HEK293T (cell line): ENCODE measurements around the gene DNAH8.

ENCODE experiments used
- CTCF ChIA-PET: fragments of 350-600 bp; formaldehyde crosslinking; extraction: SDS; loops from one replicate; lab custom pipeline; 2021; ENCODE audit warnings: antibody characterized with exemption, inconsistent platforms; lab: Yijun Ruan, JAX
- POLR2A ChIA-PET: fragments of 350-600 bp; formaldehyde crosslinking; extraction: SDS; loops from one replicate; lab custom pipeline; 2020; ENCODE audit warnings: antibody characterized with exemption, inconsistent platforms; lab: Yijun Ruan, JAX
- DNase-seq: peaks from one replicate; pipeline ENCODE4 v3.0.0; 2012; ENCODE audit warnings: mixed read lengths; ENCODE audit errors: extremely low spot score
- ARNT ChIP-seq: fragments of 450-650 bp; IDR thresholded peaks from 2 replicates; pipeline ENCODE4 v1.6.1; 2017; ENCODE audit warnings: mild to moderate bottlenecking
- BHLHE40 ChIP-seq: fragments of 450-650 bp; IDR thresholded peaks from 2 replicates; pipeline ENCODE4 v1.6.1; 2016; ENCODE audit warnings: mild to moderate bottlenecking, moderate library complexity, borderline replicate concordance
- CTBP1 ChIP-seq: fragments of 450-650 bp; IDR thresholded peaks from 2 replicates; pipeline ENCODE4 v1.6.1; 2016; ENCODE audit warnings: borderline replicate concordance
- ELF4 ChIP-seq: fragments of 450-650 bp; IDR thresholded peaks from 2 replicates; pipeline ENCODE4 v1.6.1; 2017; ENCODE audit warnings: antibody characterized with exemption
- FOXA1 ChIP-seq: fragments of 450-650 bp; IDR thresholded peaks from 2 replicates; pipeline ENCODE4 v1.6.1; 2016; ENCODE audit warnings: mild to moderate bottlenecking
- FOXK2 ChIP-seq: fragments of 450-650 bp; IDR thresholded peaks from 2 replicates; pipeline ENCODE4 v1.6.1; 2016; ENCODE audit warnings: mild to moderate bottlenecking
- FOXM1 ChIP-seq: fragments of 450-650 bp; IDR thresholded peaks from 2 replicates; pipeline ENCODE4 v1.6.1; 2017; ENCODE audit warnings: mild to moderate bottlenecking, borderline replicate concordance
- HDGF ChIP-seq: fragments of 450-650 bp; IDR thresholded peaks from 2 replicates; pipeline ENCODE4 v1.6.1; 2017; ENCODE audit warnings: antibody characterized with exemption, borderline replicate concordance
- L3MBTL2 ChIP-seq: fragments of 450-650 bp; conservative IDR thresholded peaks from 2 replicates; pipeline ENCODE4 v1.6.1; 2016; ENCODE audit warnings: mild to moderate bottlenecking
- LEF1 ChIP-seq: fragments of 450-650 bp; IDR thresholded peaks from 2 replicates; pipeline ENCODE4 v1.6.1; 2017; ENCODE audit warnings: mild to moderate bottlenecking, borderline replicate concordance
- NFRKB ChIP-seq: fragments of 450-650 bp; IDR thresholded peaks from 2 replicates; pipeline ENCODE4 v1.6.1; 2016; ENCODE audit warnings: mild to moderate bottlenecking, moderate library complexity
- SP1 ChIP-seq: fragments of 450-650 bp; IDR thresholded peaks from 2 replicates; pipeline ENCODE4 v1.6.1; 2017
- SUZ12 ChIP-seq: fragments of 450-650 bp; IDR thresholded peaks from 2 replicates; pipeline ENCODE4 v1.6.1; 2016; ENCODE audit warnings: mild to moderate bottlenecking
- TARDBP ChIP-seq: fragments of 450-650 bp; IDR thresholded peaks from 2 replicates; pipeline ENCODE4 v1.6.1; 2016
- ZNF384 ChIP-seq: fragments of 450-650 bp; IDR thresholded peaks from 2 replicates; pipeline ENCODE4 v1.6.1; 2016

The DNAH8 gene

DNA sequence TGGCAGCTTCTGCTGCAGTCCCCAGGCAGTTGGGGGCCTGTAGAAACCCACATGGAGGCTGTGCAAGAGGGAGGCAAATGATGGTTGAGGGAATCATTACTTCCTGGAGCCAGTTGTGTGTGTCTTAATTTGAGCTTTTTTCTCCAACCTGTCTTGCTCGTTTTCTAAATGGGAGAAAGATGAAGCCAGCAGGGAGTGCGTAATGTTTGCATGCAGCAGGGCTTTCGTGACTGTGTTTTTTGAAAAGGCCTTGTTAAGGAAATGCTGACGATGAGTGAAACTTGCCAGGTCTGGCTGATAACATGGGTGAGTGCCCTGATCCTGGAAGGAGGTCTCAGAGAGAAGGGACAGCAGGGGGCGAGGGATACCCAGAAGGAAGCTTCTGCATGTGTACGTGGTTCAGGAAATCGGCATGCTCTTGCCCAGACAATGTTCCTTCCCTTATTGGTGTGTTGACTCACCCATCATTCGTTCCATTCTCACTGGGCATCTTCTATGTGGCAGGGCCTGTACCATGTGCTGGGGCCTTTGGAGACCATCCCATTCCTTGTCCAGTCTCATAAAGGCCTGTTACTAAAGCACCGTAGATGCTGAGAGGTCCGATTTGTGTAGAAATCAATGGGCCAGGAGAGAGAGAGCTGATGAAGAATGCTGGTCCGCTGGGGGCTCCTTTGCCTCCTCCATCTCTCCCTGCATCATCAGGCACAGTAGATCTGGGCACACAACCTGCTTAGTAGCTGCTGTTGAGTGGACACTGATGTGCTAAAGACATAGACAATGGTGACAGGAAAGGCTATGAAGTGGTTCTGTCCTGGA, 360.9 kb downstream of the DNAH8 start:
- ChIA-PET POLR2A (no interaction called here), CTCF (interaction anchor here (0.6 to 1.0 kb wide), 2 partner anchors 103 to 109 kb away, joined by 3 read pairs; no protein-coding TSS in a partner anchor)
- no peak for DNase-seq
- no peak for TF ChIP-seq TARDBP

DNA sequence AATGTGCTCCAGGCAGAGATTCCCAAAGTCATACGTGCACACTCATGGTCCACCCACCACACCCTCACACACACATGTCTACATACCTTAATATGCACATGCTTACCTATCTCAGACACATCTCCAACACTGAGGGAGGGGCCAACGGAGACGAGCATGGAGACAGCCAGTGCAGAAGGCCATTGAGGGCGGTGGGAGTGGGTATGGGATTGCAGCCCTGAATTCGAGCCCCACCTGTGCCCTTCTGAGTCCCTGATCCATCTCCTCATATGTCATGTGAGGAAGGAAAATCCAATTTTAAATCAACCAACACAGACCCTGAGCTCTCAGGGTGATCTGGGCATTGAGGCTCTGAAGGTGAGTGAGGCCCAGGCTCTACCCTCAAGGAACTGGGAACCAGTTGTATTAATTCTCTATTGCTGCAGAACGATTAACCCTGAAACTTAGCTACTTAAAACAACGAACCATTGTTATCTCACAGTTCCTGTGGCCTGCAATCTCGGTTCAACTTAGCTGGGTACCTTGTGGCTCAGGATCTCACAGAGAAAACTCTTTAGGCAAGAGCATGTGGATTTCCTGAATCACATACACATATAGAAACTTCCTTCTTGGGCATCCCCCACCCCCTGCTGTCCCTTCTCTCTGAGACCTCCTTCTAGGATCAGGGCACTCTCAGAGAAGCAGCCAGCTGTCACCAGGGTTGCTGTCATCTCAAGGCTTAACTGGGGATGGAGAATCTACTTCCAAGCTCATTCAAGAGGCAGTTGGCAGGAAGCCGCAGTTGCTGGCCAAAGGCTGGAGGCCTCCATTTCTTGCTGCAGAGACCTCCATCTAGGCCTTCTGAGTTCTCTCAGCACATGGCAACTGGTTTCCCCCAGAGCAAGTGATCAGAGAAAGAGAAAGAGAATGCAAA, 361.8 kb downstream of the DNAH8 start:
- POLR2A ChIA-PET, result no interaction called here
- TF ChIP-seq FOXA1 (no peak), CTBP1 (no peak), ELF4 (no peak), L3MBTL2 (no peak), SP1 (no peak), LEF1 (no peak), ARNT (no peak), FOXK2 (no peak), FOXM1 (no peak), ZNF384 (no peak), BHLHE40 (no peak), SUZ12 (no peak)
- CTCF ChIA-PET, result interaction anchor here (1.0 kb wide), 1 partner anchor 108 kb away, joined by 3 read pairs; no protein-coding TSS in a partner anchor
- DNase-seq, result no peak

DNA sequence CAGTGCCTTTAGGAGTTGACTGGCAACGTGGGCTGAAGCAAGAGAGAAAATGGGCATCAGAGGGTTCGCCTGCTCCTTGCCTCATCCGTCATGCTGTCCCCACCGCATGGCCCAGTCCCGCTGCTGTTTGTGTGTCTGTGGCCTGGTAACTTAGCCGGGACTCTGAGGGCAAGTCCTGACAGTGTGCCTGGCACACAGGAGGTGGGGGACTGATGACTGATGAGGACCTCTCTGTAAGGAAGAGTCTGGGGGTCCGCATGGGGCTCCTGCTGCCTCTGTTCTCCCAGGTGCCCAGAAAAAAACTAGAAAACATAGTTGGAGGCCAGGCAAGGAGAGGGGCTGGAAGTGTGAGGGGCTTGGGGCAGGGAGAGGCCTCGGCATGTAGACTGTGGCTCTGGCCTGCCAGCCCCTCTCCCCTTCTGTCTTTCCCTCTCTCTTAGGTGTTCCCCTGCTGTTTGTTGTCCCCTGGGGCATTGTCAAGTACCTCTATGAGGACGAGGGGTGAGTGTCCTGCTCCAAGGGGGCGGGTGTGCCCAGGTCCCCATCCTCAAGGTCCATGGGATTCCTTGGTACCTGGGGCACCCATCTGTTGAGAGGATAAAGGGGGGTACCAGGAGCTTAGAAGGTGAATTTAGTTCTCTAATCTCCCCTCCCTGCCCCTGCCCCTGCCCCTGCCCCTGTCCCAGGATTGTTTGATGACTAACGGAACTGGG, 362.9 kb downstream of the DNAH8 start:
- no peak for DNase-seq
- ChIA-PET CTCF (no interaction called here), POLR2A (no interaction called here)
- TF ChIP-seq LEF1 (no peak), HDGF (no peak)

DNA sequence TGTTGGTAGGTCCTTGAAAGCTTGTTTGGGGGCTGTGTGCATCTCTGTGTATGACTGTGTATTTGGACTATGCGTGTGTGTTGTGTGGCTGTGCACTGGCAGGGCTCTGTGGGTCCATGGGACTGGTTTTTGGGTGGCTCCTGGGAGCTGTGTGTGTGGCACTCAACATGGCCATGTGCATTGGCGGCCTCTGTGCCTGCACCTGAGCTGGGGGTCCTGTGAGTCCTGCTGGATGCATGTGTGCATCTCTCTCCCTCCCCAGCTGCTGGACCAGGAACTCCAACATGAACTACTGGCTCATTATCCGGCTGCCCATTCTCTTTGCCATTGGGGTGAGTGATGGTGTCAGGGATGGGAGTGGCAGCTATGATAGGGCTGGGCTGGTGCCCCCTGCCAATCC, 363.6 kb downstream of the DNAH8 start:
- no peak for DNase-seq
- TF ChIP-seq BHLHE40, result no peak
- TF ChIP-seq CTBP1, result no peak
- TF ChIP-seq SUZ12, result no peak
- no peak for TF ChIP-seq ARNT
- no peak for TF ChIP-seq NFRKB
- TF ChIP-seq ZNF384, result no peak
- TF ChIP-seq FOXK2, result no peak
- no peak for TF ChIP-seq SP1
- TF ChIP-seq FOXM1, result no peak
- no peak for TF ChIP-seq HDGF
- POLR2A ChIA-PET, result no interaction called here
- CTCF ChIA-PET, result no interaction called here

DNA sequence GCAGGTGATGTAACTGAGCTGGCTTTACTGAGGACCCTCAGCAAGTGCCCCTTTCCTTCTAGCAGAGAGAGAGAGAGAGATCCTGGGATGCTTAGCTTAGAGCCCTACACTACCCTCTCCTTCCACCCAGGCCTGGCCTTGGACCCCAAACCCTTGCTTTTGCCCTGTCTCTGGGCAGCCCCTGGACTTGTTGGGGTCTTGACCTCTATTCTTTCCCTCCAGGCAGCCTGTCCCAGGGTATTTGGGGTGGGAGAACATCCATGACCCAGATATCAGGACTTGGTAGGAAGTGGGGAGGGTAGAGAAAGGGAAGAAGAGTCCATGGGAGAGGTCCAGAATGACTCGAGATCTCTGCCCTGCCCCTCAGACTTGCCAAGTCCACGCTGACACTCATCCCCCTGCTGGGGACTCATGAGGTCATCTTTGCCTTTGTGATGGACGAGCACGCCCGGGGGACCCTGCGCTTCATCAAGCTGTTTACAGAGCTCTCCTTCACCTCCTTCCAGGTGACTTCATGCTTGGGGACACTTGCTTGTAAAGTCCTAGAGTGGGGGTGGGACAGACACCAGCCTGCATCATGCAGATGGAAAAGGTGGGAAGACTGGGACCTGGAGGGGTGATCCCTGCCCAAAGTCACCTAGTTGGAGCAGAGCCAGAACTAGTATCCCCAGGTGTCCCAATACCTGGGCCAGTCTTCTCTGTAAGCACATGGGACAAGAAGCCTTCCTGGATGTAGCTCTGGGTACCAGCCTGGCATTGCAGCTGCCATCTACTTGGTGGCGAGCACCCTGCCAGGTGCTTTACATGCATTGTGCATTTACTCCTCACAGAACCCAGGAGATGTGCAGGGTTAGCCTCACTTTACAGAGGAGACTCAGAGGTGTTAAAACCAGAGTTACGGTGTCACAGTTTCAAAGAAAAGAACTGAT, 364.4 kb downstream of the DNAH8 start:
- TF ChIP-seq FOXK2 (no peak), NFRKB (no peak), L3MBTL2 (no peak), ELF4 (no peak), TARDBP (no peak)
- POLR2A ChIA-PET, result no interaction called here
- no peak for DNase-seq
- CTCF ChIA-PET, result no interaction called here
